Ishikawa (cell line): ENCODE results near the gene CEP85.

Source experiments
- CEBPB ChIP-seq: IDR thresholded peaks from 2 replicates; pipeline ENCODE4 v1.6.1; 2012
- CREB1 ChIP-seq: IDR thresholded peaks from 2 replicates; pipeline ENCODE4 v1.6.1; 2012; ENCODE audit warnings: low read depth
- FOXM1 ChIP-seq: IDR thresholded peaks from 2 replicates; pipeline ENCODE4 v1.6.1; 2012; ENCODE audit warnings: low read depth, borderline replicate concordance
- NFIC ChIP-seq: IDR thresholded peaks from 2 replicates; pipeline ENCODE4 v1.6.1; 2012
- REST ChIP-seq: IDR thresholded peaks from 2 replicates; pipeline ENCODE4 v1.6.1; 2012; ENCODE audit warnings: low read depth, mild to moderate bottlenecking
- TAF1 ChIP-seq: IDR thresholded peaks from 2 replicates; pipeline ENCODE4 v1.6.1; 2012; ENCODE audit warnings: low read depth, mild to moderate bottlenecking
- ZBTB7A ChIP-seq: IDR thresholded peaks from 2 replicates; pipeline ENCODE4 v1.6.1; 2012; ENCODE audit warnings: low read depth
- TF ChIP-seq, protein P1 (sequence below): IDR thresholded peaks from 2 replicates; pipeline ENCODE4 v1.6.1; 2012
- TF ChIP-seq, protein P2 (sequence below): IDR thresholded peaks from 2 replicates; pipeline ENCODE4 v1.6.1; 2012

- TF ChIP-seq TAF1 (no peak), NFIC (no peak), CEBPB (no peak), CREB1 (no peak), REST (no peak), FOXM1 (no peak), ZBTB7A (no peak)
- TF ChIP-seq, protein P1, sequence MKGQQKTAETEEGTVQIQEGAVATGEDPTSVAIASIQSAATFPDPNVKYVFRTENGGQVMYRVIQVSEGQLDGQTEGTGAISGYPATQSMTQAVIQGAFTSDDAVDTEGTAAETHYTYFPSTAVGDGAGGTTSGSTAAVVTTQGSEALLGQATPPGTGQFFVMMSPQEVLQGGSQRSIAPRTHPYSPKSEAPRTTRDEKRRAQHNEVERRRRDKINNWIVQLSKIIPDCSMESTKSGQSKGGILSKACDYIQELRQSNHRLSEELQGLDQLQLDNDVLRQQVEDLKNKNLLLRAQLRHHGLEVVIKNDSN: no peak
- TF ChIP-seq, protein P2, sequence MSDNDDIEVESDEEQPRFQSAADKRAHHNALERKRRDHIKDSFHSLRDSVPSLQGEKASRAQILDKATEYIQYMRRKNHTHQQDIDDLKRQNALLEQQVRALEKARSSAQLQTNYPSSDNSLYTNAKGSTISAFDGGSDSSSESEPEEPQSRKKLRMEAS: no peak
Observed at GRCh38 chr1:26252718-26253117, 18.7 kb downstream of the CEP85 start.
